Thoracic aorta (tissue), 2 donors: Measurements from ENCODE around the gene FHIT. TPM values are rescaled to one million over a fixed set of nuclear protein-coding genes. Genes with fewer than 3 reads are reported as not detected.

Experiments used
- ATAC-seq: fragments of 150-250 bp; one replicate; pipeline ENCODE4 v1.8.0; 2017; ENCODE audit warnings: low read depth; ENCODE audit not compliant: insufficient number of reproducible peaks, low FRiP score
- DNase-seq: peaks from one replicate; pipeline ENCODE4 v3.0.0-alpha.2; 2020; ENCODE audit warnings: low spot score
- H3K27ac ChIP-seq, 2 donors: fragments of 200-600 bp; sonication (generic); 1 replicate in 1 of 2; 2 replicates in 1 of 2; pipeline ENCODE4 v1.5.1; 2016; ENCODE audit warnings: mild to moderate bottlenecking in 2 of 2, moderate library complexity in 2 of 2
- H3K27me3 ChIP-seq: fragments of 200-600 bp; sonication (generic); replicated peaks from 2 replicates; pipeline ENCODE4 v1.6.0; 2016; ENCODE audit warnings: mild to moderate bottlenecking; ENCODE audit not compliant: insufficient read depth
- H3K36me3 ChIP-seq: fragments of 200-600 bp; sonication (generic); one replicate; pipeline ENCODE4 v1.5.1; 2016
- H3K4me1 ChIP-seq, 2 donors: fragments of 200-600 bp; sonication (generic); 1 replicate in 1 of 2; 2 replicates in 1 of 2; pipeline versions ENCODE4 v1.5.1 to v1.6.0; 2016; ENCODE audit warnings: low read depth in 2 of 2, mild to moderate bottlenecking in 1 of 2; ENCODE audit not compliant: control insufficient read depth in 1 of 2
- H3K4me3 ChIP-seq: fragments of 200-600 bp; sonication (generic); 2 replicates; pipeline ENCODE4 v1.5.1; 2016; ENCODE audit warnings: mild to moderate bottlenecking
- H3K9me3 ChIP-seq: fragments of 200-600 bp; sonication (generic); 2 replicates; pipeline ENCODE4 v1.5.1; 2016
- total RNA-seq, 2 donors: library from RNA; depleted of rRNA; stranded (reverse); fragments of >200 nt; gene quantifications; one replicate each; pipeline versions ENCODE4 v1.1.0 to v1.2.3, GENCODE V29; 2016
- TF ChIP-seq, protein P1 (sequence below): fragments of 200-600 bp; sonication (generic); IDR thresholded peaks from one replicate; pipeline ENCODE4 v1.5.1; 2019; ENCODE audit warnings: antibody characterized with exemption

The FHIT gene
- total RNA-seq, 2 donors from 2014 or later = 2.0 to 2.3 TPM

DNA sequence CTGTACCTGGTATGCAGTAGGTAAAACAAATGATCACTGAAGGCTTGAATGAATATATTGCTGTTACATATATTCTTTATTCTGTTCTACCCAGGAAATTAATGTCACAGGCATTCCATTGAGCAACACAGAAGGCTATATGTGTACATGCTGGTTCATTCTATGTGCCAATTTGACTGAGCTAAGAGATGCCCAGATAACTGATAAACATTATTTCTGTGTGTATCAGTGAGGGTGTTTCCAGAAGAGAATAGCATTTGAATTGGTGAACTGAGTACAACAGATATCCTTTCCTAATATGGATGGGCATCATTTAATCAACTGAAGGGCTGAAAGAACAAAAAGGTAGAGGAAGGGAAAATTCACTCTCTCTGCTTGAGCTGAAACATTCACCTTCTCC lies 886.8 kb downstream of the FHIT start:
- no peak overlapping the region for H3K27ac ChIP-seq
- TF ChIP-seq, protein P1, sequence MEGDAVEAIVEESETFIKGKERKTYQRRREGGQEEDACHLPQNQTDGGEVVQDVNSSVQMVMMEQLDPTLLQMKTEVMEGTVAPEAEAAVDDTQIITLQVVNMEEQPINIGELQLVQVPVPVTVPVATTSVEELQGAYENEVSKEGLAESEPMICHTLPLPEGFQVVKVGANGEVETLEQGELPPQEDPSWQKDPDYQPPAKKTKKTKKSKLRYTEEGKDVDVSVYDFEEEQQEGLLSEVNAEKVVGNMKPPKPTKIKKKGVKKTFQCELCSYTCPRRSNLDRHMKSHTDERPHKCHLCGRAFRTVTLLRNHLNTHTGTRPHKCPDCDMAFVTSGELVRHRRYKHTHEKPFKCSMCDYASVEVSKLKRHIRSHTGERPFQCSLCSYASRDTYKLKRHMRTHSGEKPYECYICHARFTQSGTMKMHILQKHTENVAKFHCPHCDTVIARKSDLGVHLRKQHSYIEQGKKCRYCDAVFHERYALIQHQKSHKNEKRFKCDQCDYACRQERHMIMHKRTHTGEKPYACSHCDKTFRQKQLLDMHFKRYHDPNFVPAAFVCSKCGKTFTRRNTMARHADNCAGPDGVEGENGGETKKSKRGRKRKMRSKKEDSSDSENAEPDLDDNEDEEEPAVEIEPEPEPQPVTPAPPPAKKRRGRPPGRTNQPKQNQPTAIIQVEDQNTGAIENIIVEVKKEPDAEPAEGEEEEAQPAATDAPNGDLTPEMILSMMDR = no peak
- no peaks in the 10 kb centered on the region for H3K36me3 ChIP-seq
- DNase-seq (no peak), ATAC-seq (no peak)
- no peak overlapping the region for H3K4me3 ChIP-seq
- no peaks in the 10 kb centered on the region for H3K9me3 ChIP-seq
- H3K4me1 ChIP-seq = peaks cover 4 to 7% of the 10 kb centered on the region in 2 donors
- H3K27me3 ChIP-seq = no peaks in the 10 kb centered on the region

DNA sequence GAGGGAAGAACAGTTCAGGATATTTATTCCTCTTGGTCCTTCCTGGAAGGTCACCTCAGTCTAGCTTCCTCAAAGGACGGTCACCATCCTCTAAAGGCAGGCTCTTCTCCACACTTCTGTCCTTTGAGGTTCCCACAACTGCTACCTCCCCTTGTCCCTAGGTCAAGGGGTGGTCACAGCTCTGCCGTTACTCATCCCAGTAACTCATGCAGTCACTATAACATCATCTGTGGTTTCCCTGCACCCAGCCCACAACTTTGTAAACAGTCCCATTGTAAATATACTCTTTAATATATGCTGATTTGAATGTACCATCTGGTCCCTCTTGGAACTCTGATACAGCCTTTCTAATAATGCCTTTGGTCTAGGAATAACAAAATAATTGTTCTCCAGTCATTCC lies 887.4 kb downstream of the FHIT start:
- TF ChIP-seq, protein P1 = no peak
- H3K4me1 ChIP-seq = peaks cover 4 to 7% of the 10 kb centered on the region in 2 donors
- no peak overlapping the region for H3K4me3 ChIP-seq
- ATAC-seq = no peak
- H3K36me3 ChIP-seq = no peaks in the 10 kb centered on the region
- DNase-seq = no peak
- no peaks in the 10 kb centered on the region for H3K9me3 ChIP-seq
- H3K27me3 ChIP-seq = no peaks in the 10 kb centered on the region
- no peak overlapping the region for H3K27ac ChIP-seq

DNA sequence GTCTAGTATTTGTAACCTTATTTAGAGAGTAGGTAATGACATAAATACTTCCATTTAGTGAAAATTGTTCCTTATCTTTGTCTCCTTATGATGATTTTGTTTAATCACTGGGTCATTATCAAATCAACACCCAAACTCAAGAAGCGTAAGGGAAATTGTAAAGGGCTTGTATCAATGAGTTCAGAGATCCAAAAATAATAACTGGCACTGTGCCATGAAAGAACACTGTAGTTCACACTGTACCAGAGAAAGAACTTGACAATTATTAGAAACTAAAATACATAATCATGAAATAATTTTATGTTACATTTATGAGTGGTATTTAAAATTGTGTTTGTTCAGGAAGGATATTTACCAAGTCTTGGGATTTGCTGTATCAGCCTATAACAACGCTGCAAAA lies 895.4 kb downstream of the FHIT start:
- DNase-seq = no peak
- Histone ChIP-seq H3K36me3 (no peaks in the 10 kb centered on the region), H3K27me3 (no peaks in the 10 kb centered on the region), H3K9me3 (no peaks in the 10 kb centered on the region), H3K27ac (no peak overlapping the region), H3K4me3 (no peak overlapping the region), H3K4me1 (no peaks in the 10 kb centered on the region)
- ATAC-seq = no peak
- TF ChIP-seq, protein P1 = no peak

DNA sequence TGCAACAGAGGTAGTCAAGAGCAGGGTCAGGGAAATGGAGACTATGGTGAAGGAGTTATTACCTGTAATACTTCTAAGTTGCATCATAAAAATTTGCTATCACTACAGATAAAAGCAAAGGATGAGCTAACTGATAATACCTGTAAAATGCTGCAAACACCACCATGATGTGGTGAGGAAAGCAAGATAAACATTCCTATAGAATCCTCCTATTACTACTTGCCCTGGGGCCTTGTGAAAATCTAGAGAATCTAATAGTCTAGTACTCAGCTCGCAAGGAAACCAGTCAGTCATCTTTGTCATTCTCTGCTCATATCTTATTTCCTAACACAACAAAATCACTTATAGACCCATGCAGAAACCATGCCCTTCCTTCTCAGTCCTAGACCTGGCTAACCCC lies 899.8 kb downstream of the FHIT start:
- TF ChIP-seq, protein P1 = no peak
- Histone ChIP-seq H3K9me3 (no peaks in the 10 kb centered on the region), H3K36me3 (no peaks in the 10 kb centered on the region), H3K4me1 (no peaks in the 10 kb centered on the region), H3K4me3 (no peak overlapping the region), H3K27me3 (no peaks in the 10 kb centered on the region), H3K27ac (no peak overlapping the region)
- no peak for ATAC-seq
- no peak for DNase-seq

DNA sequence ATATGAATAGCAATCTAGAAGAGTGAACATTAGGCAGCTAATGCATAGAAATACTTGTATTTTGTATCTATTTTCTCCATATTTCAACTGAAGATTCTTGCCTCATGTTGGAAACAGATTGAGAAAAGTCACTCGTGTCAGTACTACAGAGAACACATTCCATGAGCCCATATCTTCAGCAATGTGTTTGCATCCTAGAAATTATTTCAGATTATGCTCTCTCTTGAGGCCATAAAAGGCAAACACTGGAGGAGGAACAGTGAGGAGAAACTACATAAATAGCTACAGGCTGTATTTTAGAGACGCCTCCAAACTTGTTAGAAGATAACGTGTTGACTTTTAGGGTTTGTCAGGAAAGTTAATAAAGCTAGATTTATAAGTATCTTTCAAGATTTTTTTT lies 906.9 kb downstream of the FHIT start:
- H3K36me3 ChIP-seq = no peaks in the 10 kb centered on the region
- H3K4me3 ChIP-seq = no peak overlapping the region
- H3K4me1 ChIP-seq = no peaks in the 10 kb centered on the region
- DNase-seq = no peak
- H3K27me3 ChIP-seq = no peaks in the 10 kb centered on the region
- ATAC-seq = no peak
- no peak overlapping the region for H3K27ac ChIP-seq
- TF ChIP-seq, protein P1 = no peak
- H3K9me3 ChIP-seq = no peaks in the 10 kb centered on the region
